SU-DHL-6 (cell line): Measurements from ENCODE around the gene CC2D2B.
"Not testable (repeated sequence)": the region's sequence is repeated elsewhere in the genome, so short reads cannot be mapped to it uniquely, and the experiment has no call there.

ENCODE experiments used
- H2AFZ ChIP-seq: fragments of 200-600 bp; sonication (generic); 2 replicates; pipeline ENCODE4 v1.6.1; 2014; ENCODE audit warnings: low read depth, mild to moderate bottlenecking, moderate library complexity, mixed read lengths, antibody characterized with exemption, low read length; ENCODE audit not compliant: severe bottlenecking
- H3F3A ChIP-seq: fragments of 200-600 bp; shearing (Covaris generic); 2 replicates; pipeline ENCODE4 v1.6.0; 2016; ENCODE audit warnings: antibody characterized with exemption, mild to moderate bottlenecking; ENCODE audit not compliant: insufficient read depth
- H3K27ac ChIP-seq: fragments of 200-600 bp; sonication (generic); 2 replicates; pipeline ENCODE4 v1.5.1; 2016; ENCODE audit warnings: low read depth, mild to moderate bottlenecking, low read length, moderate library complexity, mixed read lengths
- H3K27me3 ChIP-seq: fragments of 200-600 bp; sonication (generic), shearing (Covaris generic); 2 replicates; pipeline ENCODE4 v1.6.0; 2014; ENCODE audit warnings: mild to moderate bottlenecking, low read length
- H3K36me3 ChIP-seq: fragments of 200-600 bp; sonication (generic); 2 replicates; pipeline ENCODE4 v1.6.1; 2014; ENCODE audit warnings: mild to moderate bottlenecking, low read length, mixed read lengths
- H3K4me2 ChIP-seq: fragments of 300-600, 200-600 bp; shearing (Covaris generic), sonication (generic); 2 replicates; pipeline ENCODE4 v1.6.0; 2014; ENCODE audit warnings: low read length, low read depth, mild to moderate bottlenecking; ENCODE audit not compliant: poor library complexity, severe bottlenecking
- H3K4me3 ChIP-seq: fragments of 200-600 bp; sonication (generic); 2 replicates; pipeline ENCODE4 v1.5.1; 2014; ENCODE audit warnings: antibody characterized with exemption, low read length, mild to moderate bottlenecking, mixed read lengths; ENCODE audit not compliant: insufficient read depth, poor library complexity, severe bottlenecking
- H3K79me2 ChIP-seq: fragments of 200-600 bp; sonication (generic); 2 replicates; pipeline ENCODE4 v1.6.1; 2014; ENCODE audit warnings: mild to moderate bottlenecking, low read length, moderate library complexity; ENCODE audit not compliant: insufficient read depth
- H3K9ac ChIP-seq: fragments of 200-600 bp; sonication (generic); 2 replicates; pipeline ENCODE4 v1.7.0; 2014; ENCODE audit warnings: mild to moderate bottlenecking, low read length
- H3K9me2 ChIP-seq: fragments of 200-600 bp; sonication (generic); replicated peaks from 2 replicates; pipeline ENCODE4 v1.6.1; 2014; ENCODE audit warnings: low read length; ENCODE audit not compliant: insufficient read depth
- H3K9me3 ChIP-seq: fragments of 200-600 bp; sonication (generic); 2 replicates; pipeline ENCODE4 v1.6.1; 2014; ENCODE audit warnings: low read length, mixed read lengths; ENCODE audit not compliant: insufficient read depth
- H4K20me1 ChIP-seq: fragments of 200-600 bp; sonication (generic); 2 replicates; pipeline ENCODE4 v1.6.1; 2014; ENCODE audit warnings: low read depth, mild to moderate bottlenecking, antibody characterized with exemption, low read length, moderate library complexity, mixed read lengths
- EZH2phosphoT487 ChIP-seq: fragments of 200-600 bp; sonication (generic), shearing (Covaris generic); conservative IDR thresholded peaks from 2 replicates; pipeline ENCODE4 v1.6.1; 2018; ENCODE audit warnings: mild to moderate bottlenecking, antibody characterized with exemption, low read length, moderate library complexity, mixed read lengths
- TF ChIP-seq, protein P1 (sequence below): fragments of 200-600 bp; sonication (generic); IDR thresholded peaks from one replicate; pipeline ENCODE4 v1.5.1; 2017; ENCODE audit warnings: antibody characterized with exemption, mild to moderate bottlenecking, low read length, moderate library complexity; ENCODE audit not compliant: insufficient read depth, poor library complexity, severe bottlenecking

CC2D2B gene

DNA sequence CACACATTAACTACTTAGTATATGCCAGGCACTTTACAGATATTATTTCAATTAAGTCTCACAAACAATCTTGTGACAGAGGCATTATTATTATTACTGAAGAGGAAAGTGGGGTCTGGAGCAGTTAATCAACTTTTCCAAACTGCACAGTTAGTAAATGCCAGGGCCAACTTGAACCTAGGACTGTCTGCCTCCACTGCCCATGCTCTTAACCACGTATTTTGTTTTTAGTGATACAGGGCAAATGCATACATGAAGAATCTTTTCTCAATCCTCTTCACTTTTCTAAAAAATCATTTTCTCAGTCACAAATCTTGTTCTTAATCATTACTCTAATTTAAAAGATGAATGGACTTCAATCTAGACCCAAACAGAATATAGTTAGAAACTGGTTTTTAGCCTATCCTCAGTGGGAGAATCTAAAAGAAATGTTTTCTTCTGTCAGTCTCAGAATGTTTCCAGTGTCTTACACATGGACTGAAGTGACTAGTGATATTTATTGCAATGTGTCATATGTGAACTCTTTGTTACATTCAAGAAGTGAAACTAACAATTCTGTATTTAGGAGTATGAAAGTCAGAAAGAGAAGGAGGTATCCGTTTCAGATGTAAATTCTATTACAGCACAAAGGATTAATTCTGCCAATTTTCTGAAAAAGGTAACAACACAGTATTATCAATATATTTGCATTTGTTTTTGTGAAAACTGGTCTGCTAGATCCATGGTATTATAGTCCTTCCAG is 80.1 kb downstream of the CC2D2B start:
- H3K4me2 ChIP-seq = peak overlapping the region; percentile 68
- peak overlapping the region; percentile 19 for H3K4me3 ChIP-seq
- TF ChIP-seq, protein P1, sequence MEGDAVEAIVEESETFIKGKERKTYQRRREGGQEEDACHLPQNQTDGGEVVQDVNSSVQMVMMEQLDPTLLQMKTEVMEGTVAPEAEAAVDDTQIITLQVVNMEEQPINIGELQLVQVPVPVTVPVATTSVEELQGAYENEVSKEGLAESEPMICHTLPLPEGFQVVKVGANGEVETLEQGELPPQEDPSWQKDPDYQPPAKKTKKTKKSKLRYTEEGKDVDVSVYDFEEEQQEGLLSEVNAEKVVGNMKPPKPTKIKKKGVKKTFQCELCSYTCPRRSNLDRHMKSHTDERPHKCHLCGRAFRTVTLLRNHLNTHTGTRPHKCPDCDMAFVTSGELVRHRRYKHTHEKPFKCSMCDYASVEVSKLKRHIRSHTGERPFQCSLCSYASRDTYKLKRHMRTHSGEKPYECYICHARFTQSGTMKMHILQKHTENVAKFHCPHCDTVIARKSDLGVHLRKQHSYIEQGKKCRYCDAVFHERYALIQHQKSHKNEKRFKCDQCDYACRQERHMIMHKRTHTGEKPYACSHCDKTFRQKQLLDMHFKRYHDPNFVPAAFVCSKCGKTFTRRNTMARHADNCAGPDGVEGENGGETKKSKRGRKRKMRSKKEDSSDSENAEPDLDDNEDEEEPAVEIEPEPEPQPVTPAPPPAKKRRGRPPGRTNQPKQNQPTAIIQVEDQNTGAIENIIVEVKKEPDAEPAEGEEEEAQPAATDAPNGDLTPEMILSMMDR = no peak
- TF ChIP-seq EZH2phosphoT487 = no peak
- H3K36me3 ChIP-seq = no peaks in the 10 kb centered on the region
- H3K27ac ChIP-seq = peak overlapping the region; percentile 30; the same call in 1 of the 2 replicates
- H2AFZ ChIP-seq = peak overlapping the region; percentile 59
- H3F3A ChIP-seq = no peaks in the 10 kb centered on the region; the same call in 1 of the 2 replicates
- H3K9ac ChIP-seq = peak overlapping the region; percentile 38
- H3K27me3 ChIP-seq = no peaks in the 10 kb centered on the region
- H3K79me2 ChIP-seq = no peaks in the 10 kb centered on the region
- H3K9me2 ChIP-seq = no peaks in the 10 kb centered on the region
- no peaks in the 10 kb centered on the region for H4K20me1 ChIP-seq
- no peaks in the 10 kb centered on the region for H3K9me3 ChIP-seq

DNA sequence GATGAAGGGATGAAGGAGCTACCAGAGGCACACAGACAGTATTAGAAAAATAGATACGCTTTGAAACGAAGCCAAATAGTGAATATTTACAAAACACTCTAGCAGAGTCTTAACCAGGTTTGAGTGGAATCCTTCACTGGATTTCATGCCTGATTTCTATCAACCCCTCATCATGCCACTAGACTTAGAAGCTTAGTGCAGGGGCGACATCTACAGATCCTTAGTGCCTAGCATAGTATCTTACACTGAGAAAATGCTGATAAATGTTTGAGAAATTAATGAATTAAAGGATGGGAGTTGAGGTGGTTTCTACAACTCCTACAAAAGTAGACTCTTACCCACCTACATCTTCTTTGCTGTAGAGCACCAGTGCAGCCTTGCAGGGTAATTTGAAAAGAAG is 80.9 kb downstream of the CC2D2B start:
- Histone ChIP-seq H3K79me2 (no peaks in the 10 kb centered on the region), H4K20me1 (no peaks in the 10 kb centered on the region), H3K9me2 (no peaks in the 10 kb centered on the region), H3K36me3 (no peaks in the 10 kb centered on the region), H3K4me3 (no peak overlapping the region), H2AFZ (peak overlapping the region; percentile 59), H3K9me3 (no peaks in the 10 kb centered on the region), H3K4me2 (peak overlapping the region; percentile 68), H3K27ac (peak overlapping the region; percentile 30; the same call in 1 of the 2 replicates), H3K9ac (peak overlapping the region; percentile 38), H3F3A (no peaks in the 10 kb centered on the region; the same call in 1 of the 2 replicates), H3K27me3 (no peaks in the 10 kb centered on the region)
- TF ChIP-seq, protein P1 = peak; percentile 37
- no peak for TF ChIP-seq EZH2phosphoT487

DNA sequence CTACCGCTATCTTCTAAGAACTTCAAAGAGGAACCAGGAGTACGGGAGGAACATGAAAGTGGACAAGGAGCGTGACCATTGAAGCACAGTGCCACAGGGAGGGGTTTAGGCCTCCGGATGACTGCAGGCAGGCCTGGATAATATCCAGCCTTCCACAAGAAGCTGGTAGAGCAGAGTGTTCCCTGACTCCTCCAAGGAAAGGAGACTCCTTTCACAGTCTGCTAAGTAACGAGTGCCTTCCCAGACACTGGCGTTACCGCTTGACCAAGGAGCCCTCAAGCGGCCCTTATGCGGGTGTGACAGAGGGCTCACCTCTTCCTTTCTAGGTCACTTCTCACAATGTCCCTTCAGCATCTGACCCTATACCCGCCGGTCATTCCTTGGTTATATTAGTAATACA is 86.6 kb downstream of the CC2D2B start:
- H3F3A ChIP-seq, H3K27ac ChIP-seq, H3K79me2 ChIP-seq, H2AFZ ChIP-seq, H3K9me2 ChIP-seq, H3K27me3 ChIP-seq, H3K4me3 ChIP-seq, H4K20me1 ChIP-seq, H3K9ac ChIP-seq, H3K36me3 ChIP-seq, H3K9me3 ChIP-seq, H3K4me2 ChIP-seq: not testable (repeated sequence)

DNA sequence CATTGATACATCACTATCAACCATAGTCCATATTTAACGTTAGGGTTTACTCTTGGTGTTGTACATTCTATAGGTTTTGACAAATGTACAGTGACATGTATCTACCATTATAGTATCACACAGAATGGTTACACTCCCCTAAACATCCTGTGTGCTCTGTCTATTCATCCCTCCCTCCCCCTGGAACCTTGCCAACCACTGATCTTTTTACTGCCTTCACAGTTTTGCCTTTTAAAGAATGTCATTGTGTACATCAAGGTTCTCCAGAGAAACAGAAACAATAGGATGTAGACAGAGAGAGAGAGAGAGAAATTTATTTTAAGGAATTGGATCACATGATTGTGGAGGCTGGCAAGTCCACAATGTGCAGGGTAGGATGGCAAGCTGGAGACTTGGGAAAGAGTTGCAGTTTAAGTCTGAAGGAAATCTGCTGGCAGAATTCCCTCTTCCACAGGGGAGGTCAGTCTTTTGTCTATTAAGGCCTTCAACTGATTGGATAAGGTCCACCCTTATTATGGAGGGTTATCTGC is 90.5 kb downstream of the CC2D2B start:
- Histone ChIP-seq H3K4me3 (no peak overlapping the region), H3K27me3 (no peaks in the 10 kb centered on the region), H3K79me2 (no peaks in the 10 kb centered on the region), H3K9me2 (no peaks in the 10 kb centered on the region), H3F3A (no peaks in the 10 kb centered on the region), H2AFZ (no peak overlapping the region), H3K27ac (no peak overlapping the region), H3K9ac (no peak overlapping the region), H3K9me3 (no peaks in the 10 kb centered on the region), H3K4me2 (no peak overlapping the region), H4K20me1 (no peaks in the 10 kb centered on the region), H3K36me3 (no peaks in the 10 kb centered on the region)
- TF ChIP-seq, protein P1 = no peak
- no peak for TF ChIP-seq EZH2phosphoT487
